Peyer's patch (tissue), 4 donors: ENCODE measurements around the gene GAST.

Experiments
- POLR2A ChIP-seq, 2 donors: fragments of 450-650 bp; IDR thresholded peaks; one replicate each; pipeline ENCODE4 v1.5.1; 2017; ENCODE audit warnings: antibody characterized with exemption in 2 of 2, mild to moderate bottlenecking in 2 of 2, moderate library complexity in 2 of 2
- TF ChIP-seq, protein P1 (sequence below), 6 experiments: fragments of 450-650 bp in 4 of 6; fragments of 200-600 bp in 2 of 6; sonication (generic) in 1 of 6; IDR thresholded peaks; one replicate each; pipeline ENCODE4 v1.5.1; 2017 to 2019; ENCODE audit warnings: antibody characterized with exemption in 6 of 6, mild to moderate bottlenecking in 3 of 6, moderate library complexity in 1 of 6

DNA sequence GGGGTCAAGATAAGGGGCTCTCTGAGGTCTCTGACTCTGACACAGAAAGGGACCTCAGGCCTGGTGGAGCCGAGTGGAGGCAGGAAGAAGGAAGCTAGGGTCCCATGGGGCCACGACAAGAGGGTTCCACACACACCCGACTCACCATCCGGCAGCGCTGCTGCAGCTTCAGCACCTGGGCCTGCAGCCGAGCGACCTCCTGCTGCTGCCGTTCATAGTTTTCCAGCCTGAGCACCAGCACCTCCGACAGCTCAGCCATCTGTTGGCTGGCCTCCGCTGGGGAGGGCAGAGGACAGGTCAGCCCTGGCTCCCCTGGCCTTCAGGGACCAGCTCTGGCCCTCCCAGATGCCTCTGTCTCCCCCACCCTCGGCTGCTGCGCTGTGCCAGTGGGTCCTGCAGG is 15.9 kb downstream of the GAST start:
- TF ChIP-seq, protein P1, sequence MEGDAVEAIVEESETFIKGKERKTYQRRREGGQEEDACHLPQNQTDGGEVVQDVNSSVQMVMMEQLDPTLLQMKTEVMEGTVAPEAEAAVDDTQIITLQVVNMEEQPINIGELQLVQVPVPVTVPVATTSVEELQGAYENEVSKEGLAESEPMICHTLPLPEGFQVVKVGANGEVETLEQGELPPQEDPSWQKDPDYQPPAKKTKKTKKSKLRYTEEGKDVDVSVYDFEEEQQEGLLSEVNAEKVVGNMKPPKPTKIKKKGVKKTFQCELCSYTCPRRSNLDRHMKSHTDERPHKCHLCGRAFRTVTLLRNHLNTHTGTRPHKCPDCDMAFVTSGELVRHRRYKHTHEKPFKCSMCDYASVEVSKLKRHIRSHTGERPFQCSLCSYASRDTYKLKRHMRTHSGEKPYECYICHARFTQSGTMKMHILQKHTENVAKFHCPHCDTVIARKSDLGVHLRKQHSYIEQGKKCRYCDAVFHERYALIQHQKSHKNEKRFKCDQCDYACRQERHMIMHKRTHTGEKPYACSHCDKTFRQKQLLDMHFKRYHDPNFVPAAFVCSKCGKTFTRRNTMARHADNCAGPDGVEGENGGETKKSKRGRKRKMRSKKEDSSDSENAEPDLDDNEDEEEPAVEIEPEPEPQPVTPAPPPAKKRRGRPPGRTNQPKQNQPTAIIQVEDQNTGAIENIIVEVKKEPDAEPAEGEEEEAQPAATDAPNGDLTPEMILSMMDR (IDR thresholded peaks at IDR 0.05) = no peak
- TF ChIP-seq POLR2A (IDR thresholded peaks at IDR 0.05) = no peak
